ENCODE results near the gene CNIH3.

CNIH3 gene

GRCh38 chr1:224760163-224760562, 144.0 kb downstream of the CNIH3 start:
- Histone ChIP-seq H3K4me3 (ENCODE audit: low read length) (no peak overlapping the region), H3K9me2 (replicated peaks; ENCODE audit: control insufficient read depth, low read length) (no peaks in the 10 kb centered on the region), H3K79me2 (ENCODE audit: control insufficient read depth, low read length) (no peaks in the 10 kb centered on the region), H3K4me2 (ENCODE audit: low read length) (no peak overlapping the region), H3K27me3 (ENCODE audit: control insufficient read depth, low read length) (no peaks in the 10 kb centered on the region), H3F3A (ENCODE audit: control insufficient read depth, insufficient read depth) (no peaks in the 10 kb centered on the region), H3K27ac (ENCODE audit: low read depth, low read length) (no peak overlapping the region), H3K36me3 (ENCODE audit: control insufficient read depth, low read length) (no peaks in the 10 kb centered on the region), H4K20me1 (ENCODE audit: control insufficient read depth, insufficient read depth, low read depth, low read length) (no peaks in the 10 kb centered on the region), H3K4me1 (ENCODE audit: control insufficient read depth, low read length) (no peaks in the 10 kb centered on the region), H3K9me3 (ENCODE audit: control insufficient read depth, insufficient read depth, low read length) (no peaks in the 10 kb centered on the region)
- TF ChIP-seq CTCF (IDR thresholded peaks at IDR 0.05; ENCODE audit: low read depth, low read length, poor library complexity, severe bottlenecking): no peak
- TF ChIP-seq EZH2phosphoT487 (IDR thresholded peaks at IDR 0.05; ENCODE audit: borderline replicate concordance, low read length): no peak

GRCh38 chr1:224761245-224761644, 145.1 kb downstream of the CNIH3 start:
- Histone ChIP-seq H3K36me3 (ENCODE audit: control insufficient read depth, low read length) (no peaks in the 10 kb centered on the region), H3K9me2 (replicated peaks; ENCODE audit: control insufficient read depth, low read length) (no peaks in the 10 kb centered on the region), H3F3A (ENCODE audit: control insufficient read depth, insufficient read depth) (no peaks in the 10 kb centered on the region), H3K4me2 (ENCODE audit: low read length) (no peak overlapping the region), H3K27ac (ENCODE audit: low read depth, low read length) (no peak overlapping the region), H3K4me1 (ENCODE audit: control insufficient read depth, low read length) (no peaks in the 10 kb centered on the region), H4K20me1 (ENCODE audit: control insufficient read depth, insufficient read depth, low read depth, low read length) (no peaks in the 10 kb centered on the region), H3K4me3 (ENCODE audit: low read length) (no peak overlapping the region), H3K79me2 (ENCODE audit: control insufficient read depth, low read length) (no peaks in the 10 kb centered on the region), H3K27me3 (ENCODE audit: control insufficient read depth, low read length) (no peaks in the 10 kb centered on the region), H3K9me3 (ENCODE audit: control insufficient read depth, insufficient read depth, low read length) (no peaks in the 10 kb centered on the region)
- no peak for TF ChIP-seq CTCF (IDR thresholded peaks at IDR 0.05; ENCODE audit: low read depth, low read length, poor library complexity, severe bottlenecking)
- TF ChIP-seq EZH2phosphoT487 (IDR thresholded peaks at IDR 0.05; ENCODE audit: borderline replicate concordance, low read length): no peak

GRCh38 chr1:224762046-224762445, 145.9 kb downstream of the CNIH3 start:
- Histone ChIP-seq H3K79me2 (ENCODE audit: control insufficient read depth, low read length) (no peaks in the 10 kb centered on the region), H3K4me2 (ENCODE audit: low read length) (no peak overlapping the region), H3K9me2 (replicated peaks; ENCODE audit: control insufficient read depth, low read length) (no peaks in the 10 kb centered on the region), H3K36me3 (ENCODE audit: control insufficient read depth, low read length) (no peaks in the 10 kb centered on the region), H4K20me1 (ENCODE audit: control insufficient read depth, insufficient read depth, low read depth, low read length) (no peaks in the 10 kb centered on the region), H3K27ac (ENCODE audit: low read depth, low read length) (no peak overlapping the region), H3K9me3 (ENCODE audit: control insufficient read depth, insufficient read depth, low read length) (no peaks in the 10 kb centered on the region), H3F3A (ENCODE audit: control insufficient read depth, insufficient read depth) (no peaks in the 10 kb centered on the region), H3K27me3 (ENCODE audit: control insufficient read depth, low read length) (no peaks in the 10 kb centered on the region), H3K4me3 (ENCODE audit: low read length) (no peak overlapping the region), H3K4me1 (ENCODE audit: control insufficient read depth, low read length) (no peaks in the 10 kb centered on the region)
- TF ChIP-seq EZH2phosphoT487 (IDR thresholded peaks at IDR 0.05; ENCODE audit: borderline replicate concordance, low read length): no peak
- no peak for TF ChIP-seq CTCF (IDR thresholded peaks at IDR 0.05; ENCODE audit: low read depth, low read length, poor library complexity, severe bottlenecking)

GRCh38 chr1:224762701-224763100, 146.6 kb downstream of the CNIH3 start:
- TF ChIP-seq EZH2phosphoT487 (IDR thresholded peaks at IDR 0.05; ENCODE audit: borderline replicate concordance, low read length) (no peak), CTCF (IDR thresholded peaks at IDR 0.05; ENCODE audit: low read depth, low read length, poor library complexity, severe bottlenecking) (no peak)
- H3K4me3 ChIP-seq (ENCODE audit: low read length): no peak overlapping the region
- no peak overlapping the region for H3K27ac ChIP-seq (ENCODE audit: low read depth, low read length)
- no peaks in the 10 kb centered on the region for H3K79me2 ChIP-seq (ENCODE audit: control insufficient read depth, low read length)
- no peaks in the 10 kb centered on the region for H3K4me1 ChIP-seq (ENCODE audit: control insufficient read depth, low read length)
- H3K4me2 ChIP-seq (ENCODE audit: low read length): no peak overlapping the region
- no peaks in the 10 kb centered on the region for H3F3A ChIP-seq (ENCODE audit: control insufficient read depth, insufficient read depth)
- no peaks in the 10 kb centered on the region for H3K27me3 ChIP-seq (ENCODE audit: control insufficient read depth, low read length)
- no peaks in the 10 kb centered on the region for H3K9me2 ChIP-seq (replicated peaks; ENCODE audit: control insufficient read depth, low read length)
- no peaks in the 10 kb centered on the region for H3K36me3 ChIP-seq (ENCODE audit: control insufficient read depth, low read length)
- H3K9me3 ChIP-seq (ENCODE audit: control insufficient read depth, insufficient read depth, low read length): no peaks in the 10 kb centered on the region
- H4K20me1 ChIP-seq (ENCODE audit: control insufficient read depth, insufficient read depth, low read depth, low read length): no peaks in the 10 kb centered on the region
